GM18858 (cell line): ENCODE measurements around the gene TMEM145.

ENCODE experiments used
- ATAC-seq: cut with Tn5 transposase; IDR thresholded peaks from one replicate; pipeline ENCODE4 v1.9.1; 2021; ENCODE audit not compliant: unreplicated experiment

Gene TMEM145

GRCh38 chr19:42277821-42278451 lies 35.2 kb upstream of the TMEM145 start:
- no peak for ATAC-seq

DNA sequence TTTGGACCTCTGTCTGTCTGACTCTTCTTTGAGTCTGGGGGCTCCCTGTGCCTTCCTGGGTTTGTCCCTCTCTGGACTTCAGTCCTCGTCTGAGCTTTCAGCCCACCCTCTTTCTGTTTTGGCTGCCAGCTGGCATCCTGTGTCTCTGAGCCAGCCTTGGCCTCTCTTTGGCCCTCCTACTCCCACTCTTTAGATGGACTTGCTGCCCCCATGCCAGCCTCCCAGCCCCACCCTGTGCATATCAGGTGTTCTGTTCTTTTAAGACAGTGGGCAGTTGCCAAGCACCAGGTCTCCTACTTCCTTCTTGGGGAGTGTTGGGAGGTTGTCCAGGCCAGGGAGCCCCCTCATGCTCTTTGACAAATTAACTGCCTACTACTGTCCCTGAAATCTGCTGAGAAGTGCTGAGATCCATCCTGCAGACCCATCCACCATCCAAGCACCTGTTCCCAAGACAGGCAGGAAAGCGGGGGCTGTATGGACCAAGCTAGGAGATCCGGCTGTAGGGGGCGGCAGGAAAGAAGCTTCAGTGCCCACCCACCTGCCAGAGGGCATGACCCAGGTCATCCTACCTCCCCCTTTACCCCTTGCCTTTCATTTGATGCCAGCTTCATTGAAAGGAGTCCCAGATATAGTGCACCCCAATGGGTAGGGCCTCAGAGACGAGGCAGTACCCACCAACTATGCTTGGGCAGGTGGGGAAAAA lies 34.5 kb upstream of the TMEM145 start:
- no peak for ATAC-seq

- no peak for ATAC-seq
These were observed 33.8 kb upstream of the TMEM145 start for GRCh38 chr19:42279155-42279901.

DNA sequence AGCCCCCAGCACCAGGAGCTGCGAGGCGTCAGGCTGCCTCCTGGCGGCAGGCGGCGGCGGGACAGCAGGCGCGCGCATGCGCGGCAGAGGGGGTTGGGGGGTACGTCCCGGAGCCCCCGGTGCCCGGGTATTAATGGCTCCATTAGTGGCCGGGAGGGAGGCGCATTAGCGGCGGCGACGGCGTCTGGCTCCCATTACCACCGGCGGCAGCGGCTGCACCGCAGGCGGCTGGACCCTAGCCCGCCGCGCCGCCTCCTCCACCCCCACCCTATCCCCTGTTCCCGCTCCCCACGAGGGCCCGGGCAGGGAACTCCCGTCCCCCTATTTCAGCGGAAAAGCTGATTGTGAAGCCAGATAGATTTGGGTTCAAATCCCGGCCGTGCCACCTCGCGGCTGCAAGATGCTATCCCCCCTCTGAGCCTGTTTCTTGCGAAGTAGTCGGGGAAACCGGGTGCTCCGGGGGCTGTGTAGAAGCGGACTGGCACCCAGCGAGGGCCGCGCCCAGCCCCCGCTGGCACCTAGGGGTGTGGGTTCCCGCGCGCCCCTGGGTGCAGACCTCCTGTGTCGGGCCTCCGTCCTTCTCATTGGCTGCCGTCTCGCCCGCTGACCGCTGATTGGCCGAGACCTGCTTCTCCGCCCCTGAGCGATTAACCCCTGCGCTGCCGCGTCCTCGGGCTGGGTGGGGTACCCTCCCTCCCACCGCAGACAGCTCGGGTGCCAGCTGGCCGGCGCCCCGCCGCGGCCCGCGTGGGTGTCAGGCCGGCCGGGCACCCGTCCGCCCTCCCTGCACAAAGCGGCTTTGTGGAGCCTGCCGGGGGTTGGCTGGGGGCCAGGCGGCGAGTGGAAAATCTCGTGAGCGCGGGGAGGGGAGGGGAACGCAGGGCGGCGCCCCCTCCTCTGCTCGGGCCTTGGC lies 33.0 kb upstream of the TMEM145 start:
- no peak for ATAC-seq

- no peak for ATAC-seq
These were observed 32.3 kb upstream of the TMEM145 start for GRCh38 chr19:42280815-42281145.

- ATAC-seq: no peak
These were observed 31.8 kb upstream of the TMEM145 start for GRCh38 chr19:42281146-42281826.

GRCh38 chr19:42281827-42282762 lies 31.0 kb upstream of the TMEM145 start:
- ATAC-seq: no peak

GRCh38 chr19:42282819-42283187 lies 30.3 kb upstream of the TMEM145 start:
- no peak for ATAC-seq

GRCh38 chr19:42283188-42284065 lies 29.7 kb upstream of the TMEM145 start:
- ATAC-seq: peak; percentile 27

DNA sequence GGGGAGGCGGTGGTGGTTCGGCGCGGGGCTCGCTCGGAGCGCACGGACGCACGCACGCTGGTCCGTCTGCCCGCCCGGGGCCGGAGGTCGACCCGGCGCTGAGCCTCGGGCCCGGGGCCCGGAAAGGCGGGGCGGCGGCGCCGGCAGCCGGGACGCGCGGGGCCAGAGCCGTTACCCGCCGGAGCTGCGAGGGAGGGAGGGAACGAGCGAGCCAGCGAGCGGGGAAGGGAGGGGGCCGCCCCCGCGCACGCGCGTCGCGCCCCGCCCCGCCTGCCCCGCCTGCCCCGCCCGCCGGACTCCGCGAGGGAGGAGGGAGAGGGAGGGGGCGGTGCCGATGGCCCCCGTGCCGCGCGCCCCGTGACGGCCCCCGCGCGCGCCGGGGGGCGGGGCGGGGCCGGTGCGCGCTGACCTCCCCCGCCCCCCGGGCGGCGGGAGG lies 29.0 kb upstream of the TMEM145 start:
- ATAC-seq: peak; percentile 15

DNA sequence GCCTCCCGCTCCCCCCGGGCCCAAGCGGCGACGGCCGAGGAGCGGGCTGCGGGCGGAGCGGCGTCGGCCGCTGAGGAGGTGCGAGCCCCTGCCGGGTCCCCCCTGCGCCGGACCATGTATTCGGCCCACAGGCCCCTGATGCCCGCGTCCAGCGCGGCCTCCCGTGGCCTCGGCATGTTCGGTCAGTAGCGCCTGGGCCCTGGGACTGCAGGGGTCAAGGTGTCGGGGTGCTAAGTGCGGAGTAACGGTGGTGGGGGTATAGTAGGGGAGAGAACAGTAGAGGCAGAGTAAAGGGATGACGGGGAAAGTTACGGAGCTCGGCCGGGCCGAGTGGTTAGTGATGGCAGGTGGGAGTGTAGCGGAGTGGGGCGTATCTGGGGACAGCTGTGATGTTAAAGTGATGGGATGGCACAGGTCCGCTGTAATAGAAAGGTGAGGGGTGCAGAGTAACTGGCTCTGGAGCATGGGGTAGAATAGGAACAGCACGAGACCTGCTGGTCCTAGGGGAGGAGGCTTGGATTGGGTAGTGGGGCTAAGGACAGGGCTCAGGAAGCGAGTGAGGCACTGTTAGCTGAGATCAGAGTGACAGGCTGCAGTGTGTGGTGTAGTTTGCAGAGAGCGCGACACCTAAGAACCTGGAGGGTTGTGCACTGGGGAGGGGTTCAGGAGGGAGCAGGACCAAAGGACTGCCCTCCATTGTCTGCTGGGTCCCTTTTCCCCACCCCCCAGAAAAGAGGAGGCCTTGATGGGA lies 28.3 kb upstream of the TMEM145 start:
- no peak for ATAC-seq

DNA sequence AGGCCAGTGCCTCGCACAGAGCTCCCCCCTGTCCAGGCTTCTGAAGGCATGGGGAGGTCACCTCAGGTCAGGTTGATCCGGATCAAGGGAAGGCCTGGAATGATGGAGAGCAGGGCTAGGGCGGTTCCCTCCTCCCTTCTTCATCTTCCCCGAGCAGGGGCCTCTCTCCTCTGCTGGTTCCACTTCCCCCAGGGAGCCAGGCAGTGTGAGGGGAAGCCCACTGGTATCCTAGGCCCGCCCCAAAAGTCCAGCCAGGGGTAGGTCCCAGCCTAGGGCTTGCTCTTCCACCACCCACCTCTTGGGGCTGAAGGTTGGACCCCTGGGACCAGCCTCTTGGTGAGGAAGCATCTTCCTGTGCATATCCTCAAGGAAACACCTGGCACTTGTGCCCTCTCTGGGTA lies 27.6 kb upstream of the TMEM145 start:
- ATAC-seq: no peak

GRCh38 chr19:42285988-42286348 lies 27.1 kb upstream of the TMEM145 start:
- no peak for ATAC-seq

DNA sequence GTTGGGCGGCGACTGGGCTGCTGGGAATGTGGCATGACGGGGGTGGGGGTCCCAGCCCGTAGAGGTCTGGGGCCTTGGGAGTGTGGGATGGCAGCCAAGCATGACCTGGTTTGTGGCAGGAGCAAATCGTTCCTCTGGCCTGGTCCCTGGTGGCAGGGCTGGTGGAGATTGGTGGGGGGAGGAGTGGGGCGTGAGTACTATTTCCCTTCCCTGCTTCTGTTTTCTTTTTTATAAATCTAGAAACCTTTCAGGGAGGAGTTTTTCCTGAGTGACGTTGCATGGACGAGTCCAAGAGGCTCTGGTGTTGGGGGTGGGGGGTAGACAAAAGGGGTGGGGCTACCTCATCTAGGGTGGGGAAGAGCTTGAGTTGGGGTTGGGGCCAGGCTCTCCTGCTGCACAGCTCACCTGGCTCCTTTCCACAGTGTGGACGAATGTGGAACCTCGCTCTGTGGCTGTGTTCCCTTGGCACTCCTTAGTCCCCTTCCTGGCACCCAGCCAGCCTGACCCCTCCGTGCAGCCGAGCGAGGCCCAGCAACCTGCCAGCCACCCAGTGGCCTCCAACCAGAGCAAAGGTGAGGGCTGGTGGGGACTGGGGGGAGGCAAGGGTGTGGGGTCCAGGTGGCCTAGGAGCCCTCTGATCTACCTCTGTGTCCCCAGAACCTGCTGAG lies 26.6 kb upstream of the TMEM145 start:
- no peak for ATAC-seq

DNA sequence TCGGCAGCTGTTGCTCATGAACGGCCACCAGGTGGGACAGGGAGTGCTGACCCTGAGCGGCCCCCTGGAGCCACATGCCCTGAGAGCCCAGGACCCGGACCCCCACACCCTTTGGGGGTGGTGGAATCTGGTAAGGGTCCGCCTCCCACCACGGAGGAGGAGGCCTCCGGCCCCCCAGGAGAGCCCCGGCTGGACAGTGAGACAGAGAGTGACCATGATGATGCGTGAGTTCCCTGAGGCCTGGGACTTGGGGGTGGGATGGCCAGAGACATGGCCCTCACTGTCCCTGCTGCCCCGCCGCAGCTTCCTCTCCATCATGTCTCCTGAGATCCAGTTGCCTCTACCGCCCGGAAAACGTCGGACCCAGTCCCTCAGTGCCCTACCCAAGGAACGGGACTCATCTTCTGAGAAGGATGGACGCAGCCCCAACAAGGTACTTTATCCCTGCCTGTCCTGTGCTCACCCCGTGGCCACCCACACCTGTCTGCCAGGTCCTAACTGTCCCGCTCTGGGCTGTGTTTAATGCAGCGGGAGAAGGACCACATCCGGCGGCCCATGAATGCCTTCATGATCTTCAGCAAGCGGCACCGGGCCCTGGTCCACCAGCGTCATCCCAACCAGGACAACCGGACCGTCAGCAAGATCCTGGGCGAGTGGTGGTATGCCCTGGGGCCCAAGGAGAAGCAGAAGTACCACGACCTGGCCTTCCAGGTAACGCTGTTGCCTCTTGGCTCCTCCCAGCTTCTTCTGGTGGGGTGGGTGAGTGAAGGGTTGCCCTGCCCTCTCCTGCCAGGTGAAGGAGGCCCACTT lies 25.9 kb upstream of the TMEM145 start:
- no peak for ATAC-seq

- ATAC-seq: no peak
These were observed 25.3 kb upstream of the TMEM145 start for GRCh38 chr19:42287827-42288107.

DNA sequence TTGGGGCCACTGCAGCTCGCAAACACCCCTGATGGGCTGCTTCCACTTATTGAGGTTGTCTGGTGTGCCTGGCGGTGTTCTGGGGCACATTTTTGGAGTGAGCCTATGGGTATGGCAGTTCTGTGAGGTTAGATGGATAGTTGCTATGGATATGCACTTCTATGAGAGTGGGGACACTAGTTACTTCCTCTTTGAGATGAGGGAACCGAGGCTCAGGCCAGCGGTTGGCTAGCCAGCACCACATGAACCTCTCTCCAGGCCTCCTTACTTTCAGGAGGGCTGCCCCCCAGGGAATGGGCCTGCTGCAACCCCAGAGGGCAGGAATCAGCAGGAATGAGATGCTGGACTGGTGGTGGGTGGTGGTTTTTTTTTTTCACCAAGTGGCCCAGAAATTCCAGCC lies 24.7 kb upstream of the TMEM145 start:
- ATAC-seq: no peak
